RWPE2 (cell line): ENCODE measurements around the gene NPBWR2.
A peak's percentile ranks its signal among the peaks of the same experiment; 100 is the strongest.

Experiments used
- ATAC-seq: fragments of 200-7000 bp; cut with Tn5 transposase; 3 replicates; pipeline ENCODE4 v1.9.1; 2021; ENCODE audit warnings: low read depth
- DNase-seq: peaks from one replicate; pipeline ENCODE4 v3.0.0-alpha.2; 2020; ENCODE audit warnings: low spot score
- H3K27ac ChIP-seq: fragments of 450-650 bp; 2 replicates; pipeline ENCODE4 v1.5.1; 2017; ENCODE audit warnings: mild to moderate bottlenecking; ENCODE audit not compliant: poor library complexity, severe bottlenecking
- H3K27me3 ChIP-seq: fragments of 250-450 bp; sonication (Bioruptor Pico); 2 replicates; pipeline ENCODE4 v1.5.1; 2021; ENCODE audit warnings: mild to moderate bottlenecking, moderate library complexity; ENCODE audit not compliant: insufficient read depth, poor library complexity, severe bottlenecking
- H3K36me3 ChIP-seq: fragments of 250-450 bp; sonication (Bioruptor Pico); 2 replicates; pipeline ENCODE4 v1.5.1; 2020; ENCODE audit warnings: low read depth, mild to moderate bottlenecking, moderate library complexity
- H3K4me1 ChIP-seq: fragments of 250-450 bp; sonication (Bioruptor Pico); 2 replicates; pipeline ENCODE4 v1.5.1; 2021; ENCODE audit warnings: mild to moderate bottlenecking, moderate library complexity; ENCODE audit not compliant: insufficient read depth, poor library complexity, severe bottlenecking
- H3K4me3 ChIP-seq: fragments of 250-450 bp; sonication (Bioruptor Pico); 2 replicates; pipeline ENCODE4 v1.5.1; 2021; ENCODE audit warnings: mild to moderate bottlenecking, moderate library complexity; ENCODE audit not compliant: severe bottlenecking
- H3K9me3 ChIP-seq: fragments of 250-450 bp; sonication (Bioruptor Pico); 2 replicates; pipeline ENCODE4 v1.5.1; 2021; ENCODE audit warnings: mild to moderate bottlenecking, moderate library complexity; ENCODE audit not compliant: severe bottlenecking
- CTCF ChIP-seq: fragments of 450-650 bp; IDR thresholded peaks from one replicate; pipeline ENCODE4 v1.5.1; 2017; ENCODE audit warnings: mild to moderate bottlenecking, moderate library complexity; ENCODE audit not compliant: poor library complexity, severe bottlenecking

NPBWR2 gene

GRCh38 chr20:64146936-64147477 is 39.6 kb upstream of the NPBWR2 start:
- no peaks in the 10 kb centered on the region for H3K9me3 ChIP-seq
- H3K4me1 ChIP-seq = peaks cover 7% of the 10 kb centered on the region
- DNase-seq (peak; percentile 78), ATAC-seq (no peak)
- no peak overlapping the region for H3K4me3 ChIP-seq
- no peaks in the 10 kb centered on the region for H3K36me3 ChIP-seq
- no peak for TF ChIP-seq CTCF
- H3K27ac ChIP-seq = no peak overlapping the region
- no peaks in the 10 kb centered on the region for H3K27me3 ChIP-seq

GRCh38 chr20:64146301-64146935 is 39.1 kb upstream of the NPBWR2 start:
- H3K4me3 ChIP-seq = no peak overlapping the region
- no peak overlapping the region for H3K27ac ChIP-seq
- H3K4me1 ChIP-seq = peaks cover under 1% of the 10 kb centered on the region
- no peaks in the 10 kb centered on the region for H3K9me3 ChIP-seq
- DNase-seq = peak; percentile 71
- H3K36me3 ChIP-seq = no peaks in the 10 kb centered on the region
- no peak for TF ChIP-seq CTCF
- no peak for ATAC-seq
- H3K27me3 ChIP-seq = no peaks in the 10 kb centered on the region

- TF ChIP-seq CTCF = no peak
- H3K36me3 ChIP-seq = no peaks in the 10 kb centered on the region
Measured at GRCh38 chr20:64145458-64146300, 38.3 kb upstream of the NPBWR2 start.

GRCh38 chr20:64144144-64144912 is 37.0 kb upstream of the NPBWR2 start:
- H3K4me1 ChIP-seq = no peaks in the 10 kb centered on the region
- H3K4me3 ChIP-seq = no peak overlapping the region
- H3K27ac ChIP-seq = no peak overlapping the region
- H3K36me3 ChIP-seq = no peaks in the 10 kb centered on the region
- no peak for TF ChIP-seq CTCF
- no peaks in the 10 kb centered on the region for H3K9me3 ChIP-seq
- DNase-seq (peak; percentile 58), ATAC-seq (no peak)
- no peaks in the 10 kb centered on the region for H3K27me3 ChIP-seq

More at GRCh38 chr20:64145458-64146300, 38.3 kb upstream of the NPBWR2 start:
- Histone ChIP-seq H3K4me1 (no peaks in the 10 kb centered on the region), H3K9me3 (no peaks in the 10 kb centered on the region), H3K4me3 (no peak overlapping the region), H3K27me3 (no peaks in the 10 kb centered on the region), H3K27ac (no peak overlapping the region)
- peak; percentile 77 for DNase-seq
- no peak for ATAC-seq
